Endothelial cell of umbilical vein (primary cell): ENCODE measurements around the gene RDH14. TPM values are rescaled to one million over a fixed set of nuclear protein-coding genes. Genes with fewer than 3 reads are reported as not detected.

Source experiments
- BruUV-seq: library from RNA; stranded (reverse); fragments of 400-500 nt; replicated peaks from 2 replicates; lab custom pipeline; 2021; lab: Mats Ljungman, UMichigan
- CTCF ChIA-PET: fragments of 300-600, 350-600 bp; sonication (Branson Sonifier 250); formaldehyde crosslinking; loops from one replicate; lab custom pipeline; 2021; ENCODE audit warnings: antibody characterized with exemption, inconsistent platforms; lab: Charles Lee
- POLR2A ChIA-PET: fragments of 300-600, 350-600 bp; sonication (Branson Sonifier 250); formaldehyde crosslinking; loops from one replicate; lab custom pipeline; 2021; ENCODE audit warnings: antibody characterized with exemption, inconsistent platforms; lab: Charles Lee
- DNase-seq: peaks from one replicate; pipeline ENCODE4 v3.0.0-alpha.2; 2011; ENCODE audit warnings: low read depth, low spot score
- FAIRE-seq: peaks from 2 replicates; lab custom pipeline; 2011; peaks lifted over from hg19 to GRCh38; lab: Jason Lieb, UNC
- H2AFZ ChIP-seq: 2 replicates; pipeline ENCODE4 v1.6.0; 2012; ENCODE audit warnings: low read depth, low read length, control low read depth, inconsistent platforms
- H3K27ac ChIP-seq: 2 replicates; pipeline ENCODE4 v1.5.1; 2011; ENCODE audit warnings: low read depth, mild to moderate bottlenecking, control low read depth, low read length, moderate library complexity; ENCODE audit not compliant: insufficient read depth
- H3K27me3 ChIP-seq, 2 experiments: 2 replicates each; pipeline versions ENCODE4 v1.6.0 to v1.6.1; 2011; ENCODE audit warnings: low read length in 2 of 2, mixed read lengths in 1 of 2; ENCODE audit not compliant: control insufficient read depth in 2 of 2, insufficient read depth in 2 of 2
- H3K36me3 ChIP-seq, 2 experiments: 2 replicates in 1 of 2; 3 replicates in 1 of 2; pipeline ENCODE4 v1.5.1; 2011; ENCODE audit warnings: low read length in 2 of 2, mild to moderate bottlenecking in 1 of 2, moderate library complexity in 1 of 2; ENCODE audit not compliant: control insufficient read depth in 2 of 2, insufficient read depth in 2 of 2; ENCODE audit errors: extremely low read depth in 1 of 2
- H3K4me1 ChIP-seq: 3 replicates; pipeline ENCODE4 v1.5.1; 2011; ENCODE audit warnings: mild to moderate bottlenecking, low read length; ENCODE audit not compliant: control insufficient read depth, insufficient read depth; ENCODE audit errors: extremely low read depth
- H3K4me2 ChIP-seq: 2 replicates; pipeline ENCODE4 v1.6.1; 2011; ENCODE audit warnings: low read length, control low read depth, mixed read lengths; ENCODE audit not compliant: insufficient read depth
- H3K4me3 ChIP-seq, 3 experiments: fragments of 200-600 bp in 1 of 3; sonication (generic), shearing (Covaris generic) in 1 of 3; replicated peaks in 1 of 3; 2 replicates each; pipeline ENCODE4 v1.5.1; 2011 to 2016; ENCODE audit warnings: control low read depth in 3 of 3, low read length in 3 of 3, mild to moderate bottlenecking in 2 of 3, inconsistent platforms in 1 of 3, low read depth in 1 of 3, moderate library complexity in 1 of 3; ENCODE audit not compliant: insufficient read depth in 1 of 3
- H3K79me2 ChIP-seq: 2 replicates; pipeline ENCODE4 v1.6.0; 2012; ENCODE audit warnings: low read length, inconsistent platforms; ENCODE audit not compliant: control insufficient read depth, insufficient read depth
- H3K9ac ChIP-seq: replicated peaks from 2 replicates; pipeline ENCODE3; 2011; ENCODE audit warnings: low read length, control low read depth; ENCODE audit not compliant: insufficient read depth; ENCODE audit errors: extremely low read depth
- H3K9me1 ChIP-seq: replicated peaks from 3 replicates; pipeline ENCODE4 v1.6.0; 2011; ENCODE audit warnings: mild to moderate bottlenecking, low read length; ENCODE audit not compliant: control insufficient read depth, insufficient read depth; ENCODE audit errors: extremely low read depth
- H3K9me3 ChIP-seq: replicated peaks from 2 replicates; pipeline ENCODE4 v1.5.1; 2012; ENCODE audit warnings: low read length, inconsistent platforms; ENCODE audit not compliant: control insufficient read depth, insufficient read depth
- H4K20me1 ChIP-seq: replicated peaks from 2 replicates; pipeline ENCODE3; 2011; ENCODE audit warnings: mild to moderate bottlenecking, low read length; ENCODE audit not compliant: control insufficient read depth, insufficient read depth; ENCODE audit errors: extremely low read depth
- CTCF ChIP-seq, 2 donors: IDR thresholded peaks; 1 replicate in 1 of 2; 2 replicates in 1 of 2; pipeline ENCODE4 v1.5.1; 2011; ENCODE audit warnings: low read length in 2 of 2, mild to moderate bottlenecking in 2 of 2, moderate library complexity in 2 of 2, control low read depth in 1 of 2, inconsistent platforms in 1 of 2, low read depth in 1 of 2; ENCODE audit not compliant: insufficient read depth in 1 of 2; ENCODE audit errors: extremely low read depth in 1 of 2
- EZH2 ChIP-seq: IDR thresholded peaks from 2 replicates; pipeline ENCODE4 v1.6.1; 2012; ENCODE audit warnings: borderline replicate concordance, low read depth, mild to moderate bottlenecking, moderate library complexity, low read length, inconsistent platforms; ENCODE audit not compliant: severe bottlenecking
- FOS ChIP-seq: IDR thresholded peaks from 2 replicates; pipeline ENCODE4 v1.6.1; 2011; ENCODE audit warnings: mild to moderate bottlenecking, low read length, moderate library complexity, borderline replicate concordance; ENCODE audit not compliant: insufficient read depth
- GATA2 ChIP-seq: IDR thresholded peaks from 2 replicates; pipeline ENCODE4 v1.7.0; 2011; ENCODE audit warnings: low read depth, mild to moderate bottlenecking, moderate library complexity, mixed read lengths, low read length; ENCODE audit not compliant: insufficient read length, insufficient read depth
- JUN ChIP-seq: IDR thresholded peaks from 2 replicates; pipeline ENCODE4 v1.6.1; 2011; ENCODE audit warnings: borderline replicate concordance, low read depth; ENCODE audit not compliant: insufficient read length, insufficient read depth
- MAX ChIP-seq: IDR thresholded peaks from 2 replicates; pipeline ENCODE4 v1.6.1; 2011; ENCODE audit not compliant: insufficient read depth, insufficient read length
- MYC ChIP-seq: IDR thresholded peaks from one replicate; pipeline ENCODE4 v1.6.1; 2011; ENCODE audit warnings: mild to moderate bottlenecking, low read depth, low read length
- POLR2A ChIP-seq: IDR thresholded peaks from 2 replicates; pipeline ENCODE4 v1.6.1; 2012; ENCODE audit warnings: low read depth, mild to moderate bottlenecking, control low read depth, low read length
- POLR2AphosphoS5 ChIP-seq: IDR thresholded peaks from 2 replicates; pipeline ENCODE4 v1.6.1; 2012; ENCODE audit warnings: low read depth, mild to moderate bottlenecking, control low read depth, low read length, moderate library complexity; ENCODE audit not compliant: insufficient read depth
- dilution Hi-C: fragments of 300-500 bp; cut with MboI; formaldehyde crosslinking; loops from one replicate; pipeline ENCODE4 v1.15.0; 2019; ENCODE audit warnings: low sequenced_read_pairs; ENCODE audit not compliant: extremely low pct_ligation_motif_present
- intact Hi-C: fragments of 100-400 bp; cut with micrococcal nuclease; formaldehyde crosslinking; loops from one replicate; pipeline ENCODE4 v1.10.0; 2022
- polyA plus RNA-seq, 4 experiments: library from polyadenylated mRNA; depleted of rRNA in 3 of 4; stranded (reverse) in 3 of 4; unstranded in 1 of 4; fragments of >200 nt; gene quantifications; 2 replicates each; pipeline versions ENCODE4 v1.2.1 to v1.2.3, GENCODE V29; 2011 to 2012; ENCODE audit warnings: missing spikeins in 1 of 4
- total RNA-seq: library from RNA; stranded (reverse); gene quantifications from 2 replicates; pipeline ENCODE4 v1.2.3, GENCODE V29; 2021

RDH14 gene
- total and polyA plus RNA-seq, 2 donors (not counting 3 experiments of a cell fraction or from before 2014, with no cell fraction given) = 8.8 to 12.4 TPM

GRCh38 chr2:18510775-18511174, 49.7 kb downstream of the RDH14 start:
- H4K20me1 ChIP-seq = no peaks in the 10 kb centered on the region
- no peak for FAIRE-seq
- no peak for TF ChIP-seq POLR2AphosphoS5
- no peak for TF ChIP-seq MYC
- no peak for TF ChIP-seq POLR2A
- H3K4me3 ChIP-seq = no peak overlapping the region
- no peak overlapping the region for H2AFZ ChIP-seq
- POLR2A ChIA-PET = no interaction called here
- no peak overlapping the region for H3K9ac ChIP-seq
- H3K4me1 ChIP-seq = no peaks in the 10 kb centered on the region
- DNase-seq = no peak
- no peak overlapping the region for H3K27ac ChIP-seq
- H3K4me2 ChIP-seq = no peak overlapping the region
- dilution Hi-C loops = no loop called here
- no peaks in the 10 kb centered on the region for H3K79me2 ChIP-seq
- no peaks in the 10 kb centered on the region for H3K9me3 ChIP-seq
- H3K9me1 ChIP-seq = no peaks in the 10 kb centered on the region
- BruUV-seq = no TSS peak
- no peaks in the 10 kb centered on the region for H3K36me3 ChIP-seq
- CTCF ChIA-PET = interaction anchor here (1.3 to 4.0 kb wide), 2 partner anchors 10 to 12 kb away, joined by 4 to 16 read pairs; no protein-coding TSS in a partner anchor
- no peaks in the 10 kb centered on the region for H3K27me3 ChIP-seq
- intact Hi-C loops = no loop called here

GRCh38 chr2:18506883-18507509, 53.5 kb downstream of the RDH14 start:
- H3K36me3 ChIP-seq = no peaks in the 10 kb centered on the region
- H3K27ac ChIP-seq = no peak overlapping the region
- CTCF ChIA-PET = interaction anchor here (1.4 kb wide), 1 partner anchor 11 kb away, joined by 3 read pairs; no protein-coding TSS in a partner anchor
- POLR2A ChIA-PET = interaction anchor here (0.7 kb wide), 1 partner anchor 103 kb away, joined by 3 read pairs; no protein-coding TSS in a partner anchor
- no peaks in the 10 kb centered on the region for H3K9me1 ChIP-seq
- no peaks in the 10 kb centered on the region for H3K4me1 ChIP-seq
- no peaks in the 10 kb centered on the region for H4K20me1 ChIP-seq
- no peak overlapping the region for H3K4me2 ChIP-seq
- intact Hi-C loops (no loop called here), dilution Hi-C loops (no loop called here)
- H3K4me3 ChIP-seq = no peak overlapping the region
- no peaks in the 10 kb centered on the region for H3K79me2 ChIP-seq
- no TSS peak for BruUV-seq
- H3K9ac ChIP-seq = no peak overlapping the region
- no peak for TF ChIP-seq JUN
- no peak for TF ChIP-seq GATA2
- TF ChIP-seq MAX = no peak
- no peak for TF ChIP-seq FOS
- TF ChIP-seq POLR2A = no peak
- TF ChIP-seq MYC = no peak
- TF ChIP-seq CTCF (IDR thresholded peaks at IDR 0.05; ENCODE audit: extremely low read depth in 1 of 2, insufficient read depth in 1 of 2, low read depth in 1 of 2, low read length in 2 of 2) = no peak
- no peak for TF ChIP-seq EZH2
- TF ChIP-seq POLR2AphosphoS5 = no peak
- H3K27me3 ChIP-seq = no peaks in the 10 kb centered on the region
- no peaks in the 10 kb centered on the region for H3K9me3 ChIP-seq
- no peak overlapping the region for H2AFZ ChIP-seq
- DNase-seq (no peak), FAIRE-seq (no peak)
